GM12872 (cell line): Measurements from ENCODE around the gene TEKT5.

Experiments
- TF ChIP-seq, protein P1 (sequence below): IDR thresholded peaks from 3 replicates; pipeline ENCODE4 v1.5.1; 2011; ENCODE audit warnings: low read depth, mild to moderate bottlenecking, low read length, moderate library complexity; ENCODE audit not compliant: insufficient read depth

TEKT5 gene

DNA sequence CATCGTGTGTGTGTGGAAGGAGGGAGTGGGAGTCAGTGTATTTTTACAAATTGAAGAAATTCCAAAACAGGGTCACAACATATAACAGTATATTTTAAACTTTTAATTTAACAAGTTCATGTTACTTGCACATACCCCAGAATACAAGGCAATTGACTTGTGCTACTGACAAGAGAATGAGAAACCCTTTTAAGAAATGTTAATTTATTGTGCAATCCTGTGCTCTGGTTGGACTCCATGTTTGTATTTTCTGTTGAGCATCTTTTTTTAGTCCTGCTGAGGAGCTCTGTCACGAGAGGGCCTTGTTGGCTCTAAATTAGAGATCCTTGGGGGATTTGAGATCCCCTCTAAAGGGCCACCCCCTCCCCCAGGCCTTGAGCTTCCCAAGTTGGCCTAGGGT is 113.2 kb downstream of the TEKT5 start:
- TF ChIP-seq, protein P1, sequence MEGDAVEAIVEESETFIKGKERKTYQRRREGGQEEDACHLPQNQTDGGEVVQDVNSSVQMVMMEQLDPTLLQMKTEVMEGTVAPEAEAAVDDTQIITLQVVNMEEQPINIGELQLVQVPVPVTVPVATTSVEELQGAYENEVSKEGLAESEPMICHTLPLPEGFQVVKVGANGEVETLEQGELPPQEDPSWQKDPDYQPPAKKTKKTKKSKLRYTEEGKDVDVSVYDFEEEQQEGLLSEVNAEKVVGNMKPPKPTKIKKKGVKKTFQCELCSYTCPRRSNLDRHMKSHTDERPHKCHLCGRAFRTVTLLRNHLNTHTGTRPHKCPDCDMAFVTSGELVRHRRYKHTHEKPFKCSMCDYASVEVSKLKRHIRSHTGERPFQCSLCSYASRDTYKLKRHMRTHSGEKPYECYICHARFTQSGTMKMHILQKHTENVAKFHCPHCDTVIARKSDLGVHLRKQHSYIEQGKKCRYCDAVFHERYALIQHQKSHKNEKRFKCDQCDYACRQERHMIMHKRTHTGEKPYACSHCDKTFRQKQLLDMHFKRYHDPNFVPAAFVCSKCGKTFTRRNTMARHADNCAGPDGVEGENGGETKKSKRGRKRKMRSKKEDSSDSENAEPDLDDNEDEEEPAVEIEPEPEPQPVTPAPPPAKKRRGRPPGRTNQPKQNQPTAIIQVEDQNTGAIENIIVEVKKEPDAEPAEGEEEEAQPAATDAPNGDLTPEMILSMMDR = no peak

DNA sequence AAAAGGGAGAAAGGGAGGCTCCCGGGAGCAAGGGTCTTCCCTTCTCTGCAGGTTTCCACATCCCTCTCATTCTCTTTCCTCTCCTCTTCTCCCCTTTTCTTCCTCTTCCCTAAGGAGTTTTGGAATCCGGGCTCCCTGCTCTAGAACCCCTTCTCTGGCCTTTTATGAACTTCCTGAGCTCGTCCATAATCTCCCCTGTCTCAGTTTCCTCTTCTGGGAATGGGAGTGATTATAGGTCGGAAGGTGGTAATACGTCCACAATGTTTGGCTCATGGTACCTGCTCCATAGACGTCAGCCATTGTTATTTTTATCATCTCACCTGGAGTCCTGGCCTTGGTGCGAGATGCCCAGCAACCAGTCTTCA is 113.9 kb downstream of the TEKT5 start:
- TF ChIP-seq, protein P1 = no peak

DNA sequence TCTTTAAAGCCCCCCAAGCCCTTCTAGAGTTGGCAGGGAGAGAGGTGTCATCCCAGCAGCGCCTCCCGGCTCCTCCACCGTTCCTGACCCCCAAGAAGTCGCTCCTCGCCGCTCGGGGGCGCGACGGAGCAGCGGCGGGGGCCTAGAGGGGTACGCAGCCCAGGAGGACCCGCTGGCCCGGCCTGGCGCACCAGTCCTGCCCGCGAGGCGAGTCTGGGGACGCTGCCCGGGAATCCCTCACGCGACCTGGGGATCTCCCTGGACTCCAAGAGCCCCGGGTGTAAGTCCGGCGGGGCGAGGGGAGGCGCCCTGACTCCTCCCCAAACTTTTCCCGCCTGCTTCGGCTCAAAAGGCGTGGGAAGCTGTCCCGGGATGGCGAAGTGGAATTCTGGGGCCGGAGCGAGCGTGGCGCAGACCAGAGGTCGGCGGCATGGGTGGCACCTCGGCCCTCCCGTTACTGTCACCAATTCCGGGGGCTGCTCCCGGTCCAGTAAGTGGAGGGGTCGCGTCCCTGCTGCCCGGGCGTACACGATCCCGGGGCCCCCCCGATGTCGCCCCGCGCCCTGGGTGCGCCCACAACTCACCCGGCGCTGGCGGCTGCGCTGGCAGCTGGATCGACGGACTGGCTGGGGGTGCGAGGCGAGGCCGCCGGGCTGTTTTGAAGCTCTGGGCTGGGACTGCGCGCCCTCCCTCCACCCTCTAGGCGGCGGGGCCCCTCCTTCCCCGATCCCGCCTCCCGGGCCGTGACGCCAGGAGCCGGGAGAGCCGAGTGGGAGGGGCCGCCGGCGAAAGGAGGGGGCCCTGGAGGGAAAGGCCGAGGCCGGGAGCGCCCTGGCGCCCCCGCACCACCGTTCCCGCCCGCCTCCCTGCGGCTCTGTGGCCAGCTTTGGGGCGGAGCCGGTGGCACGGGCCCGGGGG is 114.5 kb downstream of the TEKT5 start, which contains the start of gene EMP2:
TSS of gene EMP2 (minus strand) at position 634 of the 918 bp plus-strand sequence. CDS start 32,981 bp downstream, outside the sequence.
- TF ChIP-seq, protein P1 = no peak

DNA sequence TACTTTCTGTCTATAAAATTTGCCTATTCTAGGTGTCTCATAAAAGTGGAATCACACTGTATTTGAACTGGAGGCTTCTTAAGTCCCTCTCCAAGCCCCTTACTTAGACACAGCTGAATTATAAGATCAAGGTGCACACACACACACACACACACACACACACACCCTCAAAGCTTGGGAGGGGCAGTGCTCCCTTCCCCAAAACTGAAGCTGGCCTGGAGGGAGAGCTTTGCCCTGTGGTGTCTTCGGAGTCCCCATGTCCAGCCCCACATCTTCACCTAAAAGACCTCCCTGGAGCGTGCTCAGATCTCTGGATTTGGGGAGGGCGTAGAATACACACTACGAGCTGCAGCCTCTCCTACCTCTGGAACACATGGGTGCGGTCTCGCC is 115.2 kb downstream of the TEKT5 start:
- TF ChIP-seq, protein P1 = no peak

DNA sequence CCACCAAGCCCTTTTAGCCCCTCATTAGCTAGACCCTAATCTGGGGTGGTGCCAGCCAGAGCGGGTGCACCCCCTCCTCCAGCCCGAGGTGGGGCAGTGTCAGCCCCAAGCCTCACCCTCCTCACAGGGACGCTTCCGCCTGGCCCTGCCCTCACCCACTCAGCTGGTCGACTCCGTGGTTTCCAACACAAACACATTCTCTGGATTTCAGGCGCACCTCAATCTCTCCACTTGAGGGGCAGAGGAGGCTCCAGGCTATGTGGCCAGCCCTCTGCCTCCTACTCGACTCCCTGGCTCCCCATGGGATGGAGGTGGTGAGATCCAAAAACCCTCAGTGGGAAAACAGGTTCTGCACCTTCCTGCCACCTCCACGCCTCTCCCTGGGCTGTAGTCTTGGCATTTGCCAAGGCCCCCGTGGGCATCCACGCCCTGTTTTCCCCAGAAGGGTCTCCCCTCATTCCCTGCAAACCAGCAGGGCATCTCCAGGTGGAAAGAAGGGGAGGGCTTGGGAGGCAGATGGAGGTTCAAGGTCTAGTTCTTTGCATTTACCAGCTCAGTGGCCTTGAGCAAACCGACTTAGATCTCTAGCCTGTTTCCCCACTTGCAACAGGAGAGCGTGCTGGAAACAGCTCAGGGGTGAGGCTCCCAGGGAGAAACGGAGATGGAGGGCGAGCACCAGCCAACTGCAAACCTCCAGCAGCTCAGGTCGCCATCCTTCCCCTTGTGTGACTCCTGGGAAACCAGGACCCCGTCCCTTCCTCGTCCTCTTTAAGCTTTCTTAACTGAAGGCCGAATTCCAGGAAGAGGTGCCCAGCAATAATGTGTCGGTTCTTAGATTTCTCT is 116.0 kb downstream of the TEKT5 start:
- TF ChIP-seq, protein P1 = no peak
